Measurements from ENCODE around the gene PGM5. TPM values are rescaled to one million over a fixed set of nuclear protein-coding genes. Genes with fewer than 3 reads are reported as not detected.

PGM5 gene
- total RNA-seq, 2 donors from 2014 or later: 6.5 to 6.9 TPM

DNA sequence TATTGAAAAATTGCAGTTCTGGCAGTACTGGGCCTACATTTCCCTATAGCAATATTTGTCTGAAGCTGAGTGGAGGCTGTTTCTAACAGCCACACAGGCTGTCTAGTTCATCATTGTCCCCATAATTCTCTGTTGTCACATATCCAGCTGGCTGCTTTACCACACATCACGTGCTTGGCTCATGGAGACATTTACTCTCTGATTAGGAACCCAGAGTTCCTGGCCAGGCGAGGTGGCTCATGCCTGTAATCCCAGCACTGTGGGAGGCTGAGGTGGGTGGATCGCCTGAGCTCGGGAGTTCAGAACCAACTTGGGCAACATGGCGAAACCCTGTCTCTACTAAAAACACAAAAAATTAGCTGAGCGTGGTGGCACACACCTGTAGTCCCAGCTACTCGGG lies 81.4 kb downstream of the PGM5 start:
- H3K27me3 ChIP-seq: no peaks in the 10 kb centered on the region
- H3K9me3 ChIP-seq: no peaks in the 10 kb centered on the region
- peak; percentile 70 for ATAC-seq
- WGBS, 2 donors: 49 to 52% methylated on average over 7 of the region's 7 CpGs
- H3K4me1 ChIP-seq: peaks cover 6% of the 10 kb centered on the region
- no peak overlapping the region for H3K27ac ChIP-seq
- TF ChIP-seq, protein P1, sequence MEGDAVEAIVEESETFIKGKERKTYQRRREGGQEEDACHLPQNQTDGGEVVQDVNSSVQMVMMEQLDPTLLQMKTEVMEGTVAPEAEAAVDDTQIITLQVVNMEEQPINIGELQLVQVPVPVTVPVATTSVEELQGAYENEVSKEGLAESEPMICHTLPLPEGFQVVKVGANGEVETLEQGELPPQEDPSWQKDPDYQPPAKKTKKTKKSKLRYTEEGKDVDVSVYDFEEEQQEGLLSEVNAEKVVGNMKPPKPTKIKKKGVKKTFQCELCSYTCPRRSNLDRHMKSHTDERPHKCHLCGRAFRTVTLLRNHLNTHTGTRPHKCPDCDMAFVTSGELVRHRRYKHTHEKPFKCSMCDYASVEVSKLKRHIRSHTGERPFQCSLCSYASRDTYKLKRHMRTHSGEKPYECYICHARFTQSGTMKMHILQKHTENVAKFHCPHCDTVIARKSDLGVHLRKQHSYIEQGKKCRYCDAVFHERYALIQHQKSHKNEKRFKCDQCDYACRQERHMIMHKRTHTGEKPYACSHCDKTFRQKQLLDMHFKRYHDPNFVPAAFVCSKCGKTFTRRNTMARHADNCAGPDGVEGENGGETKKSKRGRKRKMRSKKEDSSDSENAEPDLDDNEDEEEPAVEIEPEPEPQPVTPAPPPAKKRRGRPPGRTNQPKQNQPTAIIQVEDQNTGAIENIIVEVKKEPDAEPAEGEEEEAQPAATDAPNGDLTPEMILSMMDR (IDR thresholded peaks at IDR 0.05): no peak
- TF ChIP-seq POLR2A (IDR thresholded peaks at IDR 0.05): no peak
- intact Hi-C loops (cut with DNase I): no loop called here
- H3K4me3 ChIP-seq: no peak overlapping the region
- peak; percentile 46 to 70 (median 64) for DNase-seq
- no peaks in the 10 kb centered on the region for H3K36me3 ChIP-seq (replicated peaks in 1 of 2; ENCODE audit: insufficient read depth in 1 of 2, low read depth in 2 of 2)

DNA sequence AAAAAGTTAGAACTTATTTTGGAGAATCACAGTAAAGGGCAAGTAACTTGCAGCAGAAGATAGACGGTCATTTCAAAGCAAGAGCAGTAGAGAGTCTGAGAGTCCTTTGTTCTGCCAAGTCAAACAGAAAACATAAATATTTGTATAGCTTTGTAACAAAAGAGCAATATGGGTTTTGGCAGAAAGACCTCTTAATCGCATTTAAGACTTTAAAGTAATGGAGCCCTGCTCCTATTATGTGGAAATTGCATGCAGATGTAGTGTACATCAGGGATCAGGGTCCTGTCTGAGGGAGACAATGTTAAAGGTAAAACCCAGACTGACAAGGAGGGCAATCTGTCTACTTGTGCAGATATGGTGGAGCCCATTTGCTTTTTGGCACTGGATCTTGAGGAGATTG lies 87.2 kb downstream of the PGM5 start:
- no peaks in the 10 kb centered on the region for H3K4me1 ChIP-seq
- H3K27ac ChIP-seq: no peak overlapping the region
- DNase-seq (no peak), ATAC-seq (no peak)
- no peaks in the 10 kb centered on the region for H3K27me3 ChIP-seq
- H3K36me3 ChIP-seq (replicated peaks in 1 of 2; ENCODE audit: insufficient read depth in 1 of 2, low read depth in 2 of 2): no peaks in the 10 kb centered on the region
- WGBS, 2 donors: 19 to 27% methylated on average over 2 of the region's 2 CpGs
- TF ChIP-seq POLR2A (IDR thresholded peaks at IDR 0.05): no peak
- TF ChIP-seq, protein P1 (IDR thresholded peaks at IDR 0.05): no peak
- no peak overlapping the region for H3K4me3 ChIP-seq
- intact Hi-C loops (cut with DNase I): no loop called here
- no peaks in the 10 kb centered on the region for H3K9me3 ChIP-seq

DNA sequence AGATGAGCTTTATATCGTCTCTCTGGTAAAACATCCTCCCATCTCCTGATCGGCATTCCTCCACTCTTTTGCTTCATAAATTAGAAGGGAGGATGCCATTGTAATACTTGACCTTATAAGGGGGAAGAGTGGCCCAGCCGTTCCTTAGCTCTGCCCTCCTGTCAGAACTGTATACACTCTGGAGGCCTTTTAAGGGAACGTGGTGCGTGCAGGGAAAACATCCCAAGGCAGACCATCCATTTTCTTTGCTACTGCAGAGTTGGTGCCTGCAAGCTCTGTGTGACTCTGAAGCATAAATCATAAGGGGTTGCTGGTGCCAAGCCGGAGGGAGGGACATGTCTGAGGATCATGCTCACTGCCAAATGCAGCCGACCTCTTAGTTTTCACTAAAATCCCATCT lies 90.4 kb downstream of the PGM5 start:
- Histone ChIP-seq H3K4me3 (no peak overlapping the region), H3K27ac (no peak overlapping the region), H3K4me1 (no peaks in the 10 kb centered on the region), H3K36me3 (replicated peaks in 1 of 2; ENCODE audit: insufficient read depth in 1 of 2, low read depth in 2 of 2) (no peaks in the 10 kb centered on the region), H3K27me3 (no peaks in the 10 kb centered on the region), H3K9me3 (no peaks in the 10 kb centered on the region)
- WGBS, 2 donors: 58 to 76% methylated on average over 7 of the region's 7 CpGs
- no peak for TF ChIP-seq POLR2A (IDR thresholded peaks at IDR 0.05)
- TF ChIP-seq, protein P1 (IDR thresholded peaks at IDR 0.05): no peak
- intact Hi-C loops (cut with DNase I): no loop called here
- DNase-seq: no peak
- no peak for ATAC-seq

DNA sequence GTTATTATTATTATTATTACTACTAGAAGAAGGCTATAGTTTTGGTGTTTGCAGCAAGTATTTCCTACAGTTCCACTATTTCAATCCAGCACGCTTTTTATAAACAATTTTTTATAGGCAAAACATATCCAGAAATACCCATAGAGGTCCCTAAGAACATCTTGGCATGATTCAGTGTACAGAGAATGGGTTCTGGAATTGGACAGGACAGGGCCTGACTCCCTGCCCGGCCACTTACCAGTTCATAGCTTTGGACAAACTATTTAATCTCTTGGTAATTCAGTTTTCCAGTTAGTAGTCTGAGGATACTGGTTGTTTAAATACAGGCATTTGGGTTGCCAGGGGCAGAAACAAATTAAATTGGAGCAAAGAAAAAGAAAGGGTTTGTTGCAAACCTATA lies 91.2 kb downstream of the PGM5 start:
- DNase-seq (no peak), ATAC-seq (no peak)
- intact Hi-C loops (cut with DNase I): no loop called here
- Histone ChIP-seq H3K36me3 (replicated peaks in 1 of 2; ENCODE audit: insufficient read depth in 1 of 2, low read depth in 2 of 2) (no peaks in the 10 kb centered on the region), H3K4me3 (no peak overlapping the region), H3K4me1 (no peaks in the 10 kb centered on the region), H3K9me3 (no peaks in the 10 kb centered on the region), H3K27me3 (no peaks in the 10 kb centered on the region), H3K27ac (no peak overlapping the region)
- TF ChIP-seq, protein P1 (IDR thresholded peaks at IDR 0.05): no peak
- no peak for TF ChIP-seq POLR2A (IDR thresholded peaks at IDR 0.05)
- 79 to 84% methylated on average over 2 of the region's 2 CpGs for WGBS, 2 donors

DNA sequence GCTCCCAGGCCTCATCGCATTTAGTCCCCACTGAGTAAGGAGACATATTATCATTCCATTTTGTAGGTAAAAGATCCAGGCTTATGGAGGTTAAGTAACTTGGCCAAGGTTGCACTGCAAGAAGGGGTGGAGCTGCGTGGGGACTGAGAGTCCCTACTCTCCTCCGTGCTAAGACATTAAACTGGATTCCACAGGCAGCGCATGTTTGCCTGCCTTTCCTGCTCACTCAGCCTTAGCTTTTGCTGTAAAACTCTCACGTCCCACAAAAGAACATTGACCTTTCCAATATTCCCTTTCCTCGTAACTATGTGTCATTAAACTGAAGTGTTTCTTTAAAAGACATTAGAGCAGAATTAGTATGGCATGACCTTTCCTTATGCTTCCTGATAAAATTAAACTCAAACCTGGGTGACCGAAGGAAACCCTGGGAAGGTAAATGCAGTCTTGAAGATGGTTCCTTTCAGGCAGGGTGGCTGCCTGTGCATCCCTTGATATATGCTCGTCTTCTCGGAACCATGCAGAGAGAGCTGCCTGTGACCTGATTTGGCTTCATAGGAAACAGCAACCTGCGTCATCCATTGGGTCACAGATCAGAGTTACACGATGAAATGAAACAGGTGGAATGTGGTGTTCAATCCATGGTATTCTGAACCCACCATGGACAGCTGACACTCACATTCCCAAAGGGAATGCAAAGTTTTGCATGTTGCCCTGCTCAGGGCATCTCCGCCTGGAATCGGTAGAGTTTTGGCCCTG lies 98.3 kb downstream of the PGM5 start:
- TF ChIP-seq POLR2A (IDR thresholded peaks at IDR 0.05): no peak
- TF ChIP-seq, protein P1 (IDR thresholded peaks at IDR 0.05): no peak
- intact Hi-C loops (cut with DNase I): no loop called here
- Histone ChIP-seq H3K9me3 (no peaks in the 10 kb centered on the region), H3K36me3 (replicated peaks in 1 of 2; ENCODE audit: insufficient read depth in 1 of 2, low read depth in 2 of 2) (no peaks in the 10 kb centered on the region), H3K4me1 (no peaks in the 10 kb centered on the region), H3K4me3 (no peak overlapping the region), H3K27me3 (no peaks in the 10 kb centered on the region), H3K27ac (no peak overlapping the region)
- ATAC-seq (no peak), DNase-seq (no peak)
- WGBS, 2 donors: 75 to 77% methylated on average over 10 to 13 of the region's 13 CpGs
